ENCODE data around the gene UBA3. TPM values are rescaled to one million over a fixed set of nuclear protein-coding genes. Genes with fewer than 3 reads are reported as not detected.
A peak's percentile ranks its signal among the peaks of the same experiment; 100 is the strongest.

Gene UBA3
- total RNA-seq, 1 experiment from 2014 or later, result 48.4 TPM

DNA sequence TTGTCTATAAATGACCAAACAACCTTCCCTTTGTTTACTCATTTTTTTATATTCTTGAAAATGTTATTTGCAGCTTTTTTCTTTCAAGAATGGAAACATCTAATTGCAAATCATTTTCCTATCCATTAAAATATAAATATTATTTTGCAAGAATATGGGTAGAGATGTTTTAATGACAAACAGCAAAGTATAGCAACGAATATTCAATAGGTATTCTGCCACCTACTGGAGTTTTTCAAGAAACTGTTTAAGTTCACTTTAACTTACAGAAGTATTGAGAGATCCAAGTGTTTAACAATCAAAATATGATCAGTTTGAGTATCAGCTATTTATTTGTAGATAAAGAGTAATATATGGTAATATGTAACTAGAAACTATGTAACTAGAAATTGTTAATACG lies 59.7 kb downstream of the UBA3 start:
- Histone ChIP-seq H3K4me1 (no peaks in the 10 kb centered on the region), H3K4me3 (no peak overlapping the region), H3K27ac (no peak overlapping the region), H3K27me3 (no peaks in the 10 kb centered on the region), H3K9me3 (replicated peaks) (no peaks in the 10 kb centered on the region), H3K36me3 (no peaks in the 10 kb centered on the region)
- DNase-seq, result no peak

DNA sequence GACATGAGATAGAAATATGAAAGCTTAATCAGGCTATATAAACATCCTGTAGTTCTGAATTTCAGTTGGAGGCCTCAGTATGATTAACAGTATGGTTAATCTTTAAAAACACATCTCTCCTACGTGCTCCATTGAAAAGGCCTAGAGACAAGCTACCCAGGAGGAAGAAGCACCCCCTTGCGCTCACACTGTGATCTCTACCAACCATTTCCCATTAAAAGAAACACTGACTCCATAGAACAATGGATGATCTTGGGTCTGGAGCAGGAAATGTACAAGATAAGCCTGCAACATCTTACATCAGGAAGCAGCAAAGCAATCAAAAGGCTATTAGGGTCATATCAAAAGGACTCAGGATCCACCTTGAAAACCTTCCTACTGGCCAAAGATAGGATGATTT lies 63.3 kb downstream of the UBA3 start:
- Histone ChIP-seq H3K9me3 (replicated peaks) (no peaks in the 10 kb centered on the region), H3K27me3 (no peaks in the 10 kb centered on the region), H3K27ac (no peak overlapping the region), H3K4me1 (0 out of 2 replicates have a peak, but pooled peaks cover 5% of the 10 kb centered on the region), H3K36me3 (no peaks in the 10 kb centered on the region), H3K4me3 (no peak overlapping the region)
- DNase-seq, result no peak

DNA sequence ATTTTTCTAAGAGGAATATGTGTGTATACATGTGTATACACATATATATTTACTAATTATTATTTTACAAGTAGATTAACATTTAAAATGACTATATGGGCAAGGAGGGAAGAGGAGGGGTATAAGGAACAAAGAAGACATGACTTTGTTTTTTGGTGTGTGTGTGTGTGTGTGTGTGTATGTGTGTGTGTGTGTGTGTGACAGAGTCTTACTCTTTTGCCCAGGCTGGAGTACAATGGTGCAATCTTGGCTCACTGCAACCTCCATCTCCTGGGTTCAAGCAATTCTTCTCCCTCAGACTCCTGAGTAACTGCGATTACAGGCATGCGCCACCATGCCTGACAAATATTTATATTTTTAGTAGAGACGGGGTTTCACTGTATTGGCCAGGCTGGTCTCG lies 64.1 kb downstream of the UBA3 start:
- Histone ChIP-seq H3K36me3 (no peaks in the 10 kb centered on the region), H3K9me3 (replicated peaks) (no peaks in the 10 kb centered on the region)

DNA sequence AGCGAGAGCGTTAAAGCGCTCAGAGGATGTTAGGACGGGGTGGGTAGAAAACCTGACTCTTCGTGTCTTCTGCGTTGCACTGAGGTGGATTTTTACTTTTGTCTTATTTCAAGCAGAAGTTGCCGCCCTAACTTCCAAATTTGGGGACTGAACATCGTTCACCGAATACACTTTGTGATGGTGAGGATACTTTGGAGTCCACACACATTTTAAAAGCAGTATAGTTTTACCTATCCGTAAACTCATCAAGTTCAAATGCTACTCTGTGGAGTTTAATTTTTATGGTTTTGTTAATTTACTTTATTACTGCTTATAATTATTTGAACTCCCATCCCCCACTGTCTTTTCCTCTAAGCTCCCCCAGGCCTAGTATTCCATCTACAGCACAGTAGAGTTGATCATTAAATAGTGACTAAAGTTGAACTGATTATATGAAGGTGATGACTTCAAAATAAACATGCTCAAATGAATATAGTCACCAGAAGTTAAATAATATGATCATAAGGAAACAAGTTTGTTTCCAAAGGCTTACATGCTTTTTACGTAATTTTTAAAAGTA lies 66.1 kb downstream of the UBA3 start:
- Histone ChIP-seq H3K36me3 (no peaks in the 10 kb centered on the region), H3K4me3 (peak overlapping the region; percentile 77), H3K27ac (peak overlapping the region; percentile 84), H3K4me1 (0 out of 2 replicates have a peak, but pooled peaks cover 5% of the 10 kb centered on the region), H3K27me3 (no peaks in the 10 kb centered on the region), H3K9me3 (replicated peaks) (no peaks in the 10 kb centered on the region)
- DNase-seq, result no peak

More for the DNA sequence above, 64.1 kb downstream of the UBA3 start:
- Histone ChIP-seq H3K4me1 (0 out of 2 replicates have a peak, but pooled peaks cover 5% of the 10 kb centered on the region), H3K27me3 (no peaks in the 10 kb centered on the region), H3K27ac (no peak overlapping the region), H3K4me3 (no peak overlapping the region)
- DNase-seq, result no peak

DNA sequence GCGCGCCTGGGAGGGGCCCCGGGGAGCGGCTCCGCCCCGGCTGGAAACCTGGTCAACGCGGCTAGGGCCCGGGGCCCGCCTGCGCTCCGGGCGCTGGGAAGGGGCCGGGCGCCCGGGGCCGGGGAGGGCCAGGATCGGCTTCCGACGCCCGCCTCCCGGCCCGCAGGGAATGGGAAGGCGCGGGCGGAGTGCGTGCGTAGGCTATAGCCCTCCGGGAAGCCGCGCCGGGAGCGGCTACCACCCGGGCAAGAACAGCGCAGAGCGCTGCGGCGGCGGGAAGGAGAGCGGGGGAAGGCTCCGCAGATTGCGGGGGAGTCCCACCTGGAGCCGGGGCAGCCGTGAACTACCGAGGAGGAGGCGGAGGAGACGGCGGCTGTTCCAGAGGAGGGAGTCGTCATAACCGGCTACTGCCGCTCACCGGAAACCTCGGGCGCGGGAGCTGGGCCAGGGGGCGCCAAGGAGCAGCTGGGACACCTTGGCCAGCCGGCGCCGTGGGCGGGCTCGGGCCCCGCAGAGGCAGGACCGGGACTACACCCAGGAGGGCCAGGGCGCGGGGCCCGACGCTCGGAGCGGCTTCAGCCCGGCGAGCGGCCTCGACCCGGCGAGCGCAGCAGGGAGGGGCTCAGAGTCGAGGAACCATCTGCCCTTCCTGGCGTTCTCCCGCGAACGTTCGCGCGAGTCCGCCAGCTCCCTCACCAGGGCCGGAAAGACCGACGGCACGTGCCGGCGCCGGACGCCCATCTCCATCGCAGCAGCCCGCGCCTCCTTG lies 66.7 kb downstream of the UBA3 start, which contains the start of gene EOGT:
EOGT (minus strand) TSS at position 432 of the 769 bp plus-strand sequence. CDS start 3,838 bp downstream, outside the sequence.
- DNase-seq, result peak; percentile 70 to 72
- peak within 1 kb of the TSS; percentile 84 for H3K27ac ChIP-seq

DNA sequence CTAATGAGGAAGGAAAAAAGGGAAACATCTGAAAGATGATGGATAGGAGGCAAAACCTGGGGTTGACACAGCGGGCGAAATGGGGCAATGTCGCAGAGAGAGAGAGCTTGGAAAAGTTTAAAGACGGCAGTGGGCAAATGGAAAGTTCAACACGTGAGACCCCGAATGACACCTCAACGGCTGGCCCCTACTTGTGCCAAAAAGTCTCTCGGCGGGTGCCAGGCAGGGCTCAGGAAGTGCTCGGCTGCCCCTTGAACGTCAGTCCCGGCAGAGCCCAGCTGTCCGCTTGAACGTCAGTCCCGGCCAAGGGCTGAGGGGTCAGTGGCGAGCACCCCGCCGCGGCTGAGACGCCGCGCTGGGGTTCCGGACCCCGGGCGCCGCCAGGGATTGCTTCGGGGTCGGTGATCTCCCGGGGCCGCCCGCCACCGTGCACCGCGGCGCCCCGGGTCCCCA lies 67.3 kb downstream of the UBA3 start:
- Histone ChIP-seq H3K36me3 (no peaks in the 10 kb centered on the region), H3K27me3 (no peaks in the 10 kb centered on the region), H3K27ac (no peak overlapping the region; the same call in 1 of the 2 replicates), H3K4me1 (0 out of 2 replicates have a peak, but pooled peaks cover 5% of the 10 kb centered on the region), H3K9me3 (replicated peaks) (no peaks in the 10 kb centered on the region), H3K4me3 (peak overlapping the region; percentile 77)
- DNase-seq, result peak; percentile 29 to 36

More for the DNA sequence above, 66.7 kb downstream of the UBA3 start, which contains the start of gene EOGT:
- Histone ChIP-seq H3K9me3 (replicated peaks) (no peaks in the 10 kb centered on the region), H3K36me3 (no peaks in the 10 kb centered on the region), H3K27me3 (no peaks in the 10 kb centered on the region), H3K4me1 (0 out of 2 replicates have a peak, but pooled peaks cover 5% of the 10 kb centered on the region), H3K4me3 (peak within 1 kb of the TSS; percentile 77)

DNA sequence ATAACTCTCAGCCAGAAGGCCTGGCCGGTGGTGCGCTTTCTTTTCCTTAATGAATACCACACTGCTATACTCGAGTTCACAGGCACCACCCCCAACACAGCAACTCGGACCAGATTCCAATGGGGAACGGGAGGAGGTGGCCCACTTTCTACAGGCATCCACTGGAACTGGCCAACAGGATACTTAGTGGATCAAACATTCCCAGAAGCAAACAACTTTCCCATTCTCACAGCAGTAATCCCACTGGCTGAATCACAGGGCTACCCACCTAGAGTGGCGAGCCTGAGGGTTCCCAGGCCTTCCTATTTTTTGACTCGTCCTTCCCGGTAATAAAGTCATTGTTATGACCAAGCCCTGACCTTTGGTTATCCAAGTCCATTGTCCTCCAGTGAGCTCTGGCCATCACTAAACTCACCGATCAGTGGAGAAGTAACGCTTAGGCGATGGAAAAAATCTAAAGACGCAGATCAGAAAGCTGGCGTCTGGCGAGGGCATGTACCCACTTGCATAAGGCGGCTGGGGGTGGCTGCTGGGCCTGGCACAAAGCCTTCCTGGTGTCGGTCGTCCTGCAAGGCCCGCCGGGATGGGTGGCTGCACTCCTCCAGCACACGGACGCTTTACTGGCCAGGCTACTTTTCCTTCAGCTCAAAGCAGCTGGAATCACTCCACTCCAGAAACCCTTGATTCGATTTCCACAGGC lies 67.9 kb downstream of the UBA3 start:
- H3K36me3 ChIP-seq, result no peaks in the 10 kb centered on the region
- H3K9me3 ChIP-seq (replicated peaks), result no peaks in the 10 kb centered on the region
- H3K27ac ChIP-seq, result no peak overlapping the region
- peak overlapping the region; percentile 77 for H3K4me3 ChIP-seq
- DNase-seq, result no peak
- no peaks in the 10 kb centered on the region for H3K27me3 ChIP-seq
- 0 out of 2 replicates have a peak, but pooled peaks cover 5% of the 10 kb centered on the region for H3K4me1 ChIP-seq

DNA sequence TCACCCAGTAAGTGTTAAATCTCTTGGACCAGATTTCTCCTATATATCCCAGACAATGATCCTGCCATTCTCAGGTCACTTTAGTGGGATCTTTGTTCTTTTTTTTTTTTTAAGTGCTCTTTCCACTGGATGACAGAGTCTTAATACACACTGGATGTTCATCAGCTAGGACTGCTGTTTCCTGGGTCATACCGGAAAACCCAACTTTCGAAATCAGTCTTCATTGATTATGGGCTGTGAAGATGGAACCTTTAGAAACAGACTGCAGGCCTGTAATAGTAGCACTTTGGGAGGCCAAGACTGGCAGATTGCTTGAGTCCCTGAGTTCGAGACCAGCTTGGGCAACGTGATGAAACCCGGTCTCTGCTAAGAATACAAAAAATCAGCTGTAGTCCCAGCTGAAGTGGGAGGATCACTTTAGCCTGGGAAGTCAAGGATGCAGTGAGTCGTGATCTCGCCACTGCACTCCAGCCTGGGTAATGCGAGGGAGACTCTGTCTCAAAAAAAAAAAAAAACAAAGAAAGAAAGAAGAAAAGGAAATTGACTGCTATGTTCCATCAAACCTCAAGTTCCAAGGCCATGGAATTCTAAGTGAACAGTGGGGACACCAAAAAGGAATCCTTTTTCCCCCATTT lies 69.0 kb downstream of the UBA3 start:
- Histone ChIP-seq H3K36me3 (no peaks in the 10 kb centered on the region), H3K27ac (no peak overlapping the region), H3K4me3 (no peak overlapping the region), H3K4me1 (0 out of 2 replicates have a peak, but pooled peaks cover 5% of the 10 kb centered on the region), H3K9me3 (replicated peaks) (no peaks in the 10 kb centered on the region), H3K27me3 (no peaks in the 10 kb centered on the region)
- DNase-seq, result no peak

DNA sequence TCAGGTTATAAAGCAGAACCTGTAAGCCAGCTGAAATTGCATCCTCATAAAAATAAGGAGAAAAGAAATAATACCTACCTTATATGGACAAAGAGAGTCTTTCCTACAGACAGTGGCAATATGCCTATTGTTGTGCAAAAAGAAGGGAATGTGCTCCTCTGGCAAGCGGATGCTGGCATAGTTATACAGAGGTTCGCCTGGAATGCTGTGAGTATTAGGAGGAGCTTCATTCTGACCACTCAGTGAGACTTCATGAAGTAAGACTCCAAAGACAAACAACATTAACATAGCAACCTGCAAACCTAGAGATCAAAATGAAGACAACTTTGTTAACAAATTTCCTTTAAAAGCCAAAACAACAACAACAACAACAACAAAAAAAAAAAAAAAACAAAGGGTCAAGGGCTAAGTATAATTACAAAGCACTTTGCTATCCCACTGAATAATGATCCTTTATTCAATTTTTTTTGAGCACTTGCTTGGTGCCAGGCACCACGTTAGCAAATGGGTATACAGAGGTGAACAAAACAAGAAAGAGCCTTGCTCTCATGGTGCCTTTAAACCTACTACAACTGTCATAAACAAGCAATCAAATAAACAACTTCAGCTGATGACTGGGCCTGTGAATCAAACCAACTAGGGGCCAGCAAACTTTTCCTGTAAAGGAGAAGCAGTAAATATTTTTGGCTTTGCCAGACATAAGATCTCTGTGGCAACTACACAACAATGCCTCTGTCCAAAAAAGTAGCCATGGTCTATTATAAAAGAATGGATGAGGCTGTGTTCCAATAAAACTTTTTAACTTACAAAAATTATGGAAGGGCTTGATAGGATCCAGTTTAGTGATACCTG lies 70.4 kb downstream of the UBA3 start:
- Histone ChIP-seq H3K27ac (no peak overlapping the region), H3K36me3 (no peaks in the 10 kb centered on the region), H3K4me1 (0 out of 2 replicates have a peak, but pooled peaks cover 5% of the 10 kb centered on the region), H3K27me3 (no peaks in the 10 kb centered on the region), H3K4me3 (no peak overlapping the region), H3K9me3 (replicated peaks) (no peaks in the 10 kb centered on the region)
- no peak for DNase-seq

DNA sequence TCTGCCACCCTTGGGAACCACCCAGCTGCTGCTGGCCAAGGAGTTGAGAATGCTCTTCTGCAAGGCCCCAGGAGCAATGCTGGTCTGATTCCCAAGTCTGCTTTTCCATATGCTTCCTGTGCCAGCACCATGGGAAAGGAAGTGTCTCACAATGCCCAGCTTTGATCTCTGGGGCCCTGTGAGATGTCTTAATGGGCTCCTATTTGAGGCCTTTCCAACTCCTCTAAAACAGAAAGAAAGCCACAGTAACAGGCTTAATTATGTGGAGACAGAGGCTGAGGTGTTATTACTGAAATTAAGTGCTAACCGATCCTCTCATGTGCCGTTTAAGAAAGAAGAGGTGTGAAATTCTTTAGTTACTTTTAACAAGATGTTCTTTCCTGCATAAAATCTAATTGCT lies 71.2 kb downstream of the UBA3 start:
- DNase-seq, result no peak
- no peaks in the 10 kb centered on the region for H3K9me3 ChIP-seq (replicated peaks)
- H3K27ac ChIP-seq, result no peak overlapping the region
- no peaks in the 10 kb centered on the region for H3K36me3 ChIP-seq
- H3K27me3 ChIP-seq, result no peaks in the 10 kb centered on the region
- no peaks in the 10 kb centered on the region for H3K4me1 ChIP-seq
- no peak overlapping the region for H3K4me3 ChIP-seq

DNA sequence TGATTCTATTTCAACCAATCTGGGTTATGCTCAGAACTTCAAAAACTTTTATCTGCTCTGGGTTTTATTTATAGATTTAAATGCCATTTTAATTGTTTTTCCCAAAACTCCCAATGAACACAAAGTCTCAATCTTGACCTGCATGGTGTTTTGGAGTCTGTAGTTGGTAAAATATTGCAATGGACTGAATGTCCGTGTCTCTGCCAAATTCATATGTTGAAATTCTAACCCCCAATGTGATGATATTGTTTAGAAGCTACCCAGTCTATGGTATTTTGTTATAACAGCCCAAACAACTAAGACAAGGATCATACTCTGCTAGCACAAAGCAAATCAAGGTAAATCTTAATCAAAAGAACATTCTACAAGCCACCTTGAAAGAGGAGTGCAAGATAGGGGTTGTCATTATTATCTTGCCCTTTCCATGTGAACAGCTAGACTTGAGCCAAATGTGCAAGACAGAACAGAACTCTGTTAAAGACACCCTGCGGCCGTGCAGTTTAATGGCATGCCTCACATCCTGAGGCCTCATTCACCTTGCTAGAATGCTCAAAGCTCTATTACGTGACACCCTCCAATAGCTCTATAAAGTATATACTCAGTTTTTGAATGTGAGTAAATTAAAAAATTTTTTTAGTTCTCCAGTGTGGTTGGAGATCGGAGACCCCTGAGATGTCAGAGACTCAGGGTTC lies 74.2 kb downstream of the UBA3 start:
- Histone ChIP-seq H3K27ac (no peak overlapping the region), H3K4me1 (no peaks in the 10 kb centered on the region), H3K36me3 (no peaks in the 10 kb centered on the region), H3K4me3 (no peak overlapping the region), H3K9me3 (replicated peaks) (no peaks in the 10 kb centered on the region), H3K27me3 (no peaks in the 10 kb centered on the region)
- no peak for DNase-seq

DNA sequence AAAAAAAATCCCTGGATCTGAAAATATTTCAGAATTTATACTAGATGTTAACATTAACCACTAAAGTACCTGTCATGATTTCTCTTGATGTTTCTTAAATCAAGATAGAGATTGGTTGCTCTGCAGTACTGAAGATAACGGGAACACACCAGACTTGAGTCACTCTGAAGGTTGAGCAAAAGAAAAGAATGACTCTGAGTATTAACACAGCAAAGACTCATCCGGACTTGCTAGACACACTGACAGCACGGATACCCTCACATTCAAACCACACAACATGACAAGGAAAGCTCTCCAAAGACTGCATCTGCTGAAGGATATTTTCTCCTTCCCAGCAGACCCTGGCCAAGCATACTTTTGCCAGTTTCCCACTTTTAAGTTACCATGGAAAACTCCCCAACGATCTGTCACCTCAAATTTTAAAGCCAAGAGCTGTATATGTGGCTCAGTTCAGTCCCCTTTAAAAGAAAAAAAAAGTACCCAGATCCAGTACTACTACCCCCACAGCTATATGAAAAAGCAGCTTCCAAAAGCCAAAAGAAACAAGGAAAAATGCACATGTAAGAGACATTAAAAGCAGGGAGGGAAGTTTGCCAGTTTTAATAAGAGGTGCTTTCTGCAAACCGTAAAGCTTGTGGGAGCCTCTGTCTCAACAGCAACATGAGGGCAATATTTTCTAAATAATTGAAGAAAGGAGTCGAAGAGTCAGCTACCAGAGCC lies 74.9 kb downstream of the UBA3 start:
- DNase-seq, result no peak
- Histone ChIP-seq H3K4me1 (no peaks in the 10 kb centered on the region), H3K36me3 (no peaks in the 10 kb centered on the region), H3K4me3 (no peak overlapping the region), H3K9me3 (replicated peaks) (no peaks in the 10 kb centered on the region), H3K27me3 (no peaks in the 10 kb centered on the region), H3K27ac (no peak overlapping the region)
